H9 (cell line): ENCODE results near the gene ATG9B. TPM values are rescaled to one million over a fixed set of nuclear protein-coding genes. Genes with fewer than 3 reads are reported as not detected.

Experiments
- DNase-seq: peaks from one replicate; pipeline ENCODE4 v3.0.0-alpha.2; 2017
- H2AFZ ChIP-seq: one replicate; pipeline ENCODE4 v1.6.1; 2013; ENCODE audit warnings: mild to moderate bottlenecking, low read length, control low read depth, moderate library complexity
- H2AK5ac ChIP-seq: 2 replicates; pipeline ENCODE4 v1.6.1; 2013; ENCODE audit warnings: low read length, control low read depth, mixed read lengths; ENCODE audit not compliant: insufficient read length
- H2BK120ac ChIP-seq: one replicate; pipeline ENCODE4 v1.6.1; 2013; ENCODE audit warnings: low read depth, mild to moderate bottlenecking, low read length, control low read depth, inconsistent platforms; ENCODE audit not compliant: poor library complexity, severe bottlenecking
- H2BK12ac ChIP-seq: 2 replicates; pipeline ENCODE4 v1.6.1; 2013; ENCODE audit warnings: low read length, control low read depth, mixed read lengths, low read depth; ENCODE audit not compliant: insufficient read length
- H2BK15ac ChIP-seq: 2 replicates; pipeline ENCODE4 v1.6.1; 2013; ENCODE audit warnings: low read depth, low read length, control low read depth
- H2BK20ac ChIP-seq: one replicate; pipeline ENCODE4 v1.6.1; 2013; ENCODE audit warnings: low read depth, mild to moderate bottlenecking, low read length, control low read depth, inconsistent platforms; ENCODE audit not compliant: poor library complexity, severe bottlenecking
- H2BK5ac ChIP-seq: 2 replicates; pipeline ENCODE4 v1.6.1; 2013; ENCODE audit warnings: low read length, control low read depth, mixed read lengths; ENCODE audit not compliant: insufficient read length
- H3K14ac ChIP-seq: 2 replicates; pipeline ENCODE4 v1.6.1; 2013; ENCODE audit warnings: low read length, control low read depth; ENCODE audit not compliant: insufficient read depth
- H3K18ac ChIP-seq: 2 replicates; pipeline ENCODE4 v1.6.1; 2013; ENCODE audit warnings: low read depth, mild to moderate bottlenecking, mixed read lengths, low read length, control low read depth; ENCODE audit not compliant: insufficient read length
- H3K23ac ChIP-seq: 2 replicates; pipeline ENCODE4 v1.6.1; 2013; ENCODE audit warnings: low read length, control low read depth, mixed read lengths, low read depth; ENCODE audit not compliant: insufficient read length
- H3K23me2 ChIP-seq: 2 replicates; pipeline ENCODE4 v1.6.1; 2013; ENCODE audit warnings: low read depth, mild to moderate bottlenecking, mixed read lengths, low read length, control low read depth; ENCODE audit not compliant: insufficient read length, poor library complexity, severe bottlenecking
- H3K27ac ChIP-seq: 2 replicates; pipeline ENCODE4 v1.5.1; 2013; ENCODE audit warnings: low read length, control low read depth, mixed read lengths, low read depth; ENCODE audit not compliant: insufficient read length
- H3K27me3 ChIP-seq: 2 replicates; pipeline ENCODE4 v1.6.1; 2013; ENCODE audit warnings: low read length, control low read depth, inconsistent platforms; ENCODE audit not compliant: insufficient read depth
- H3K4ac ChIP-seq: 2 replicates; pipeline ENCODE4 v1.6.1; 2013; ENCODE audit warnings: low read depth, mild to moderate bottlenecking, control low read depth, inconsistent platforms, low read length, moderate library complexity
- H3K4me1 ChIP-seq: 2 replicates; pipeline ENCODE4 v1.6.1; 2013; ENCODE audit warnings: low read length, control low read depth, inconsistent platforms; ENCODE audit not compliant: insufficient read depth
- H3K4me2 ChIP-seq: 2 replicates; pipeline ENCODE4 v1.6.1; 2013; ENCODE audit warnings: low read length, control low read depth, mixed read lengths; ENCODE audit not compliant: insufficient read length, insufficient read depth
- H3K56ac ChIP-seq: 2 replicates; pipeline ENCODE4 v1.6.1; 2013; ENCODE audit warnings: low read depth, mild to moderate bottlenecking, mixed read lengths, low read length, control low read depth; ENCODE audit not compliant: insufficient read length
- H3K79me1 ChIP-seq: 2 replicates; pipeline ENCODE4 v1.6.1; 2013; ENCODE audit warnings: low read depth, mild to moderate bottlenecking, moderate library complexity, low read length, control low read depth, inconsistent platforms; ENCODE audit not compliant: insufficient read depth, poor library complexity, severe bottlenecking
- H3K79me2 ChIP-seq: 2 replicates; pipeline ENCODE4 v1.6.1; 2013; ENCODE audit warnings: low read length, control low read depth, inconsistent platforms; ENCODE audit not compliant: insufficient read depth
- H3K9ac ChIP-seq: 2 replicates; pipeline ENCODE4 v1.6.1; 2013; ENCODE audit warnings: low read length, control low read depth, mixed read lengths; ENCODE audit not compliant: insufficient read length; ENCODE audit errors: extremely low read depth
- H3K9me3 ChIP-seq: one replicate; pipeline ENCODE4 v1.6.1; 2013; ENCODE audit warnings: low read depth, low read length, inconsistent platforms; ENCODE audit not compliant: control insufficient read depth
- H3T11ph ChIP-seq: one replicate; pipeline ENCODE4 v1.6.1; 2013; ENCODE audit warnings: mild to moderate bottlenecking, low read length, control low read depth, inconsistent platforms
- H4K20me1 ChIP-seq: one replicate; pipeline ENCODE4 v1.6.1; 2013; ENCODE audit not compliant: control insufficient read depth, insufficient read length, insufficient read depth
- H4K5ac ChIP-seq: 2 replicates; pipeline ENCODE4 v1.6.1; 2013; ENCODE audit warnings: low read depth, mild to moderate bottlenecking, mixed read lengths, low read length, control low read depth; ENCODE audit not compliant: insufficient read length
- H4K8ac ChIP-seq: replicated peaks from 2 replicates; pipeline ENCODE4 v1.6.1; 2013; ENCODE audit warnings: low read length, control low read depth, mixed read lengths, low read depth; ENCODE audit not compliant: insufficient read length
- H4K91ac ChIP-seq: 2 replicates; pipeline ENCODE4 v1.6.1; 2013; ENCODE audit warnings: low read depth, mild to moderate bottlenecking, moderate library complexity, mixed read lengths, low read length, control low read depth; ENCODE audit not compliant: insufficient read length
- H3K27ac Mint-ChIP-seq, 3 experiments: 2 replicates in 2 of 3; 3 replicates in 1 of 3; pipeline ENCODE4 v1.8.0; 2020 to 2021; ENCODE audit warnings: mixed read lengths in 3 of 3, mild to moderate bottlenecking in 1 of 3, moderate library complexity in 1 of 3
- H3K27me3 Mint-ChIP-seq: 2 replicates; pipeline ENCODE4 v1.8.0; 2021; ENCODE audit warnings: low read depth, mild to moderate bottlenecking, moderate library complexity, mixed read lengths
- H3K36me3 Mint-ChIP-seq, 3 experiments: 2 replicates in 2 of 3; 3 replicates in 1 of 3; pipeline ENCODE4 v1.8.0; 2020 to 2021; ENCODE audit warnings: low read depth in 3 of 3, mixed read lengths in 3 of 3; ENCODE audit not compliant: insufficient read depth in 1 of 3
- H3K4me1 Mint-ChIP-seq, 2 experiments: 2 replicates each; pipeline ENCODE4 v1.8.0; 2020; ENCODE audit warnings: mixed read lengths in 2 of 2
- H3K4me3 Mint-ChIP-seq, 2 experiments: 2 replicates in 1 of 2; 3 replicates in 1 of 2; pipeline ENCODE4 v1.8.0; 2020 to 2021; ENCODE audit warnings: mild to moderate bottlenecking in 2 of 2, mixed read lengths in 2 of 2, moderate library complexity in 1 of 2
- H3K9me3 Mint-ChIP-seq, 2 experiments: 2 replicates in 1 of 2; 3 replicates in 1 of 2; pipeline ENCODE4 v1.8.0; 2020; ENCODE audit warnings: mild to moderate bottlenecking in 2 of 2, mixed read lengths in 2 of 2, moderate library complexity in 1 of 2
- WGBS: extraction: QIAGEN DNeasy Blood & Tissue Kit; methylation state at CpG from one replicate; pipeline ENCODE4 v1.1.7; 2013; ENCODE audit warnings: missing lambda C conversion rate, low lambda C conversion rate, mixed read lengths; ENCODE audit not compliant: insufficient read length; ENCODE audit errors: extremely low coverage; 5-methylcytosine and 5-hydroxymethylcytosine counted together
- total RNA-seq: library from RNA; stranded (reverse); gene quantifications from 2 replicates; pipeline ENCODE4 v1.2.1, GENCODE V29; 2021
- TF ChIP-seq, protein P1 (sequence below): fragments of 200-600 bp; sonication (generic); conservative IDR thresholded peaks from 3 replicates; pipeline ENCODE4 v1.8.0; 2021; ENCODE audit warnings: antibody characterized with exemption, mild to moderate bottlenecking

The ATG9B gene
- total RNA-seq, 1 experiment from 2014 or later = 1.5 TPM

GRCh38 chr7:150986099-150986512, 38.2 kb downstream of the ATG9B start:
- no peak overlapping the region for H2BK5ac ChIP-seq
- H4K8ac ChIP-seq = no peak overlapping the region
- H4K91ac ChIP-seq = no peak overlapping the region
- H2BK20ac ChIP-seq = no peak overlapping the region
- H2AFZ ChIP-seq = no peak overlapping the region
- peak; percentile 77 for DNase-seq
- H3K4me2 ChIP-seq = no peak overlapping the region
- peaks cover 0 to 12% (median 4%) of the 10 kb centered on the region in 3 experiments; a peak in 4 of 7 replicates for H3K36me3 Mint-ChIP-seq
- H3K4ac ChIP-seq = no peak overlapping the region
- no peak overlapping the region for H3K27ac ChIP-seq
- H3K56ac ChIP-seq = no peak overlapping the region
- H3K14ac ChIP-seq = no peak overlapping the region
- H3K79me2 ChIP-seq = no peaks in the 10 kb centered on the region
- H4K20me1 ChIP-seq = no peaks in the 10 kb centered on the region
- peaks cover 9 to 12% of the 10 kb centered on the region in 2 experiments for H3K9me3 Mint-ChIP-seq
- no peak overlapping the region for H3T11ph ChIP-seq
- H3K23ac ChIP-seq = no peak overlapping the region
- no peaks in the 10 kb centered on the region; the same call in 1 of the 2 replicates for H3K27me3 ChIP-seq
- H2BK120ac ChIP-seq = no peak overlapping the region
- WGBS = no CpG with 5 or more reads among the region's 16 CpGs
- H2BK12ac ChIP-seq = no peak overlapping the region
- H3K27ac Mint-ChIP-seq = no peak overlapping the region
- no peak overlapping the region for H3K18ac ChIP-seq
- peaks cover 11 to 26% of the 10 kb centered on the region in 2 experiments for H3K4me1 Mint-ChIP-seq
- H3K9ac ChIP-seq = no peak overlapping the region
- H3K9me3 ChIP-seq = no peaks in the 10 kb centered on the region
- H3K23me2 ChIP-seq = no peaks in the 10 kb centered on the region
- peaks cover 76% of the 10 kb centered on the region for H3K27me3 Mint-ChIP-seq
- H2BK15ac ChIP-seq = no peak overlapping the region
- H3K79me1 ChIP-seq = no peaks in the 10 kb centered on the region
- H4K5ac ChIP-seq = no peak overlapping the region
- TF ChIP-seq, protein P1, sequence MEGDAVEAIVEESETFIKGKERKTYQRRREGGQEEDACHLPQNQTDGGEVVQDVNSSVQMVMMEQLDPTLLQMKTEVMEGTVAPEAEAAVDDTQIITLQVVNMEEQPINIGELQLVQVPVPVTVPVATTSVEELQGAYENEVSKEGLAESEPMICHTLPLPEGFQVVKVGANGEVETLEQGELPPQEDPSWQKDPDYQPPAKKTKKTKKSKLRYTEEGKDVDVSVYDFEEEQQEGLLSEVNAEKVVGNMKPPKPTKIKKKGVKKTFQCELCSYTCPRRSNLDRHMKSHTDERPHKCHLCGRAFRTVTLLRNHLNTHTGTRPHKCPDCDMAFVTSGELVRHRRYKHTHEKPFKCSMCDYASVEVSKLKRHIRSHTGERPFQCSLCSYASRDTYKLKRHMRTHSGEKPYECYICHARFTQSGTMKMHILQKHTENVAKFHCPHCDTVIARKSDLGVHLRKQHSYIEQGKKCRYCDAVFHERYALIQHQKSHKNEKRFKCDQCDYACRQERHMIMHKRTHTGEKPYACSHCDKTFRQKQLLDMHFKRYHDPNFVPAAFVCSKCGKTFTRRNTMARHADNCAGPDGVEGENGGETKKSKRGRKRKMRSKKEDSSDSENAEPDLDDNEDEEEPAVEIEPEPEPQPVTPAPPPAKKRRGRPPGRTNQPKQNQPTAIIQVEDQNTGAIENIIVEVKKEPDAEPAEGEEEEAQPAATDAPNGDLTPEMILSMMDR = peak; percentile 79
- H3K4me3 Mint-ChIP-seq = no peak overlapping the region
- H2AK5ac ChIP-seq = no peak overlapping the region
- H3K4me1 ChIP-seq = no peaks in the 10 kb centered on the region; the same call in none of the 2 replicates
